ENCODE measurements around the gene ZCCHC9. TPM values are rescaled to one million over a fixed set of nuclear protein-coding genes. Genes with fewer than 3 reads are reported as not detected.

Gene ZCCHC9
- total RNA-seq, 1 experiment from 2014 or later: 16.5 TPM

- Histone ChIP-seq H3K27ac (ENCODE audit: low read depth, low read length, poor library complexity, severe bottlenecking) (no peak overlapping the region), H3K4me1 (ENCODE audit: insufficient read depth, low read length, poor library complexity, severe bottlenecking) (no peaks in the 10 kb centered on the region), H3K36me3 (ENCODE audit: insufficient read depth, low read length, poor library complexity, severe bottlenecking) (no peaks in the 10 kb centered on the region), H3K27me3 (replicated peaks; ENCODE audit: insufficient read depth, low read depth, low read length, poor library complexity) (no peaks in the 10 kb centered on the region), H3K4me3 (ENCODE audit: low read depth, low read length, poor library complexity, severe bottlenecking) (no peak overlapping the region), H3K9me3 (ENCODE audit: low read depth, low read length, poor library complexity, severe bottlenecking) (no peaks in the 10 kb centered on the region)
- no TSS peak for BruUV-seq (replicated peaks)
- POLR2A ChIA-PET (ENCODE audit: low non-redundant PET): no interaction called here
- DNase-seq (ENCODE audit: low spot score): no peak
- CTCF ChIA-PET: no interaction called here
- intact Hi-C loops (cut with micrococcal nuclease; ENCODE audit: unreplicated experiment): no loop called here
- TF ChIP-seq EZH2 (IDR thresholded peaks at IDR 0.05; ENCODE audit: borderline replicate concordance, low read depth, low read length, poor library complexity, severe bottlenecking) (no peak), CTCF (conservative IDR thresholded peaks at IDR 0.05; ENCODE audit: low read depth, low read length) (no peak)
Observed at GRCh38 chr5:81317536-81317935, 16.1 kb downstream of the ZCCHC9 start.

- no peaks in the 10 kb centered on the region for H3K4me1 ChIP-seq (ENCODE audit: insufficient read depth, low read length, poor library complexity, severe bottlenecking)
- H3K27me3 ChIP-seq (replicated peaks; ENCODE audit: insufficient read depth, low read depth, low read length, poor library complexity): no peaks in the 10 kb centered on the region
- H3K9me3 ChIP-seq (ENCODE audit: low read depth, low read length, poor library complexity, severe bottlenecking): no peaks in the 10 kb centered on the region
- intact Hi-C loops (cut with micrococcal nuclease; ENCODE audit: unreplicated experiment): no loop called here
- no peaks in the 10 kb centered on the region for H3K36me3 ChIP-seq (ENCODE audit: insufficient read depth, low read length, poor library complexity, severe bottlenecking)
- TF ChIP-seq CTCF (conservative IDR thresholded peaks at IDR 0.05; ENCODE audit: low read depth, low read length) (no peak), EZH2 (IDR thresholded peaks at IDR 0.05; ENCODE audit: borderline replicate concordance, low read depth, low read length, poor library complexity, severe bottlenecking) (no peak)
- DNase-seq (ENCODE audit: low spot score): no peak
- no peak overlapping the region for H3K27ac ChIP-seq (ENCODE audit: low read depth, low read length, poor library complexity, severe bottlenecking)
- BruUV-seq (replicated peaks): no TSS peak
- ChIA-PET CTCF (no interaction called here), POLR2A (ENCODE audit: low non-redundant PET) (no interaction called here)
- no peak overlapping the region for H3K4me3 ChIP-seq (ENCODE audit: low read depth, low read length, poor library complexity, severe bottlenecking)
Observed at GRCh38 chr5:81326554-81326953, 25.2 kb downstream of the ZCCHC9 start.

- DNase-seq (ENCODE audit: low spot score): peak; percentile 46
- ChIA-PET CTCF (no interaction called here), POLR2A (ENCODE audit: low non-redundant PET) (no interaction called here)
- BruUV-seq (replicated peaks): no TSS peak
- Histone ChIP-seq H3K36me3 (ENCODE audit: insufficient read depth, low read length, poor library complexity, severe bottlenecking) (no peaks in the 10 kb centered on the region), H3K9me3 (ENCODE audit: low read depth, low read length, poor library complexity, severe bottlenecking) (no peaks in the 10 kb centered on the region), H3K4me3 (ENCODE audit: low read depth, low read length, poor library complexity, severe bottlenecking) (no peak overlapping the region), H3K27ac (ENCODE audit: low read depth, low read length, poor library complexity, severe bottlenecking) (no peak overlapping the region), H3K27me3 (replicated peaks; ENCODE audit: insufficient read depth, low read depth, low read length, poor library complexity) (no peaks in the 10 kb centered on the region), H3K4me1 (ENCODE audit: insufficient read depth, low read length, poor library complexity, severe bottlenecking) (peaks cover 5% of the 10 kb centered on the region)
- intact Hi-C loops (cut with micrococcal nuclease; ENCODE audit: unreplicated experiment): no loop called here
- TF ChIP-seq EZH2 (IDR thresholded peaks at IDR 0.05; ENCODE audit: borderline replicate concordance, low read depth, low read length, poor library complexity, severe bottlenecking) (no peak), CTCF (conservative IDR thresholded peaks at IDR 0.05; ENCODE audit: low read depth, low read length) (no peak)
Observed at GRCh38 chr5:81334304-81335061, 33.1 kb downstream of the ZCCHC9 start.
